Esophagus muscularis mucosa (tissue), 4 donors: ENCODE results near the gene ABTB1.

Experiments used
- EP300 ChIP-seq: sonication (generic); formaldehyde crosslinking; IDR thresholded peaks from one replicate; pipeline ENCODE4 v1.6.1; 2017; ENCODE audit warnings: antibody characterized with exemption
- POLR2A ChIP-seq: fragments of 450-650 bp; IDR thresholded peaks from one replicate; pipeline ENCODE4 v1.6.1; 2017; ENCODE audit warnings: antibody characterized with exemption, moderate library complexity, mild to moderate bottlenecking, low read depth
- POLR2AphosphoS5 ChIP-seq, 2 donors: sonication (generic); formaldehyde crosslinking; IDR thresholded peaks; one replicate each; pipeline ENCODE4 v1.6.1; 2017; ENCODE audit warnings: antibody characterized with exemption in 2 of 2
- TF ChIP-seq, protein P1 (sequence below), 3 experiments: fragments of 200-600 bp in 2 of 3; fragments of 450-650 bp in 1 of 3; sonication (generic) in 2 of 3; IDR thresholded peaks; one replicate each; pipeline ENCODE4 v1.5.1; 2017 to 2019; ENCODE audit warnings: antibody characterized with exemption in 3 of 3, mild to moderate bottlenecking in 2 of 3, moderate library complexity in 1 of 3

DNA sequence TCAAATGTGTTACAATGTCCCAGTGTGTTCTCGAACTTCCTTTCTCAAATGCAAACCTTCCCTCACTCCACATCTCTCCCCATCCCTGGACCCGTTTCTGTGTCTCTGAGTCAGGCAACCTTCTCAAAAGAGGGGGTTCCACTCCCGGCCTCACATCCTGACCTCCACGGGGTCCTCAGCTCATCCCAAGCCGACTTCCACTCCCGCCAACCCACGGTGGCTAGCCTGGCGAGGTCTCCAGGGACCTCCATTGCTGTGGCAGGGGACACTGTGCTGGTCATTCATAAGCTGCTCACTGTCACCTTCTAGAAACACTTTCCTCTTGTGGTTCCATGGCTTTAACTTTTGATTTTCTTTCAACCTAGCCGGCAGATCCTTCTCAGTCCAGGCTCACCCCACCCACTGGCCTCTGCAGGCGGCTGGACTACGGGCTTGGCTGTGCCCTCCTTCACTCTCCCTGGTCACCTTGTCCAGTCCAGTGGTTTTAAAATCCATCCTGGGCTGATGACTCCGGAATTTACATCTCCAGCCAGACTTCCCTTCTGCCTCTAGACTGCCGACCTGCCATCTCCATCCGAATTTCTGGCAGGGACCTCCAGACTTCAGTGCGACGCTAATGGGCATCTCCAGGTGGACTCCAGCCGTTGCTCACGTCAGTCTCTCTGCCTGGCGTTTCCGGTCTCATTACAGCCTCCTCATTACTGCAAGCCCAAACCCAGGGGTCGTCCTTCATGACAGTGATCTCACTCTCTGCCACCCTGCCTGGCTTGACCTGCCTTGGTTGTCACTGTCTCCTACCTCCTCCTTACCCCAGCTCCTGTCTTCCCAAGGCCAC is 20.0 kb downstream of the ABTB1 start:
- TF ChIP-seq POLR2AphosphoS5 (IDR thresholded peaks at IDR 0.05), result no peak
- TF ChIP-seq, protein P1, sequence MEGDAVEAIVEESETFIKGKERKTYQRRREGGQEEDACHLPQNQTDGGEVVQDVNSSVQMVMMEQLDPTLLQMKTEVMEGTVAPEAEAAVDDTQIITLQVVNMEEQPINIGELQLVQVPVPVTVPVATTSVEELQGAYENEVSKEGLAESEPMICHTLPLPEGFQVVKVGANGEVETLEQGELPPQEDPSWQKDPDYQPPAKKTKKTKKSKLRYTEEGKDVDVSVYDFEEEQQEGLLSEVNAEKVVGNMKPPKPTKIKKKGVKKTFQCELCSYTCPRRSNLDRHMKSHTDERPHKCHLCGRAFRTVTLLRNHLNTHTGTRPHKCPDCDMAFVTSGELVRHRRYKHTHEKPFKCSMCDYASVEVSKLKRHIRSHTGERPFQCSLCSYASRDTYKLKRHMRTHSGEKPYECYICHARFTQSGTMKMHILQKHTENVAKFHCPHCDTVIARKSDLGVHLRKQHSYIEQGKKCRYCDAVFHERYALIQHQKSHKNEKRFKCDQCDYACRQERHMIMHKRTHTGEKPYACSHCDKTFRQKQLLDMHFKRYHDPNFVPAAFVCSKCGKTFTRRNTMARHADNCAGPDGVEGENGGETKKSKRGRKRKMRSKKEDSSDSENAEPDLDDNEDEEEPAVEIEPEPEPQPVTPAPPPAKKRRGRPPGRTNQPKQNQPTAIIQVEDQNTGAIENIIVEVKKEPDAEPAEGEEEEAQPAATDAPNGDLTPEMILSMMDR (IDR thresholded peaks at IDR 0.05), result no peak
- no peak for TF ChIP-seq POLR2A
- TF ChIP-seq EP300, result no peak
